HepG2 (cell line): ENCODE data around the gene POU2F1. TPM values are rescaled to one million over a fixed set of nuclear protein-coding genes. Genes with fewer than 3 reads are reported as not detected.
A peak's percentile ranks its signal among the peaks of the same experiment; 100 is the strongest.

Source experiments
- ATAC-seq: fragments of 200-7000 bp; cut with Tn5 transposase; 3 replicates; pipeline ENCODE4 v1.9.1; 2020; ENCODE audit warnings: mild to moderate bottlenecking, moderate library complexity
- BruUV-seq: library from RNA; stranded (reverse); fragments of 400-500 nt; replicated peaks from 2 replicates; lab custom pipeline; 2021; lab: Mats Ljungman, UMichigan
- CTCF ChIA-PET: fragments of 300-600 bp; formaldehyde crosslinking; extraction: SDS; loops from one replicate; lab custom pipeline; 2021; ENCODE audit warnings: low total read pairs, inconsistent platforms, low intra/inter-chr PET ratio; lab: Yijun Ruan, JAX
- POLR2A ChIA-PET: fragments of 350-600 bp; sonication (Branson Sonifier 250); formaldehyde crosslinking; loops from one replicate; lab custom pipeline; 2020; ENCODE audit warnings: antibody characterized with exemption, inconsistent platforms; lab: Yijun Ruan, JAX
- DNase-seq: peaks from one replicate; pipeline ENCODE4 v3.0.0-alpha.2; 2015; ENCODE audit warnings: low spot score
- FAIRE-seq: peaks from 3 replicates; lab custom pipeline; 2011; peaks lifted over from hg19 to GRCh38; lab: Jason Lieb, UNC
- H2AFZ ChIP-seq: one replicate; pipeline ENCODE4 v1.6.1; 2011; ENCODE audit warnings: low read length, inconsistent platforms
- H3K27ac ChIP-seq: fragments of 300-600 bp; 3 replicates; pipeline ENCODE4 v1.8.0; 2011; ENCODE audit warnings: mixed run types, mild to moderate bottlenecking, mixed read lengths, low read length, inconsistent platforms; ENCODE audit not compliant: insufficient read depth; ENCODE audit errors: extremely low read length
- H3K27me3 ChIP-seq, 2 experiments: fragments of 200-600 bp in 1 of 2; 2 replicates in 1 of 2; 3 replicates in 1 of 2; pipeline versions ENCODE4 v1.6.0 to v1.8.0; 2011; ENCODE audit warnings: low read length in 2 of 2, mild to moderate bottlenecking in 2 of 2, moderate library complexity in 2 of 2, inconsistent platforms in 1 of 2; ENCODE audit not compliant: insufficient read depth in 2 of 2, control insufficient read depth in 1 of 2
- H3K36me3 ChIP-seq, 2 experiments: fragments of 200-600 bp in 1 of 2; replicated peaks in 1 of 2; 2 replicates in 1 of 2; 3 replicates in 1 of 2; pipeline versions ENCODE4 v1.5.1 to v1.8.0; 2011; ENCODE audit warnings: low read length in 2 of 2, inconsistent platforms in 1 of 2; ENCODE audit not compliant: insufficient read depth in 2 of 2, control insufficient read depth in 1 of 2
- H3K4me1 ChIP-seq: 2 replicates; pipeline ENCODE4 v1.5.1; 2012; ENCODE audit warnings: low read length, inconsistent platforms; ENCODE audit not compliant: insufficient read depth
- H3K4me2 ChIP-seq: 2 replicates; pipeline ENCODE4 v1.6.0; 2011; ENCODE audit warnings: low read depth, low read length, inconsistent platforms
- H3K4me3 ChIP-seq, 3 experiments: fragments of 200-600 bp in 1 of 3; sonication (generic), shearing (Covaris generic) in 1 of 3; replicated peaks in 1 of 3; 2 replicates each; pipeline ENCODE4 v1.5.1; 2011 to 2016; ENCODE audit warnings: low read length in 3 of 3, inconsistent platforms in 2 of 3, low read depth in 2 of 3, mild to moderate bottlenecking in 2 of 3, control low read depth in 1 of 3, mixed read lengths in 1 of 3; ENCODE audit not compliant: insufficient read depth in 1 of 3
- H3K79me2 ChIP-seq: one replicate; pipeline ENCODE4 v1.6.1; 2011; ENCODE audit warnings: low read length, inconsistent platforms; ENCODE audit not compliant: insufficient read depth
- H3K9ac ChIP-seq: 2 replicates; pipeline ENCODE4 v1.6.0; 2011; ENCODE audit warnings: mild to moderate bottlenecking, low read depth, low read length, inconsistent platforms; ENCODE audit not compliant: insufficient read depth
- H3K9me3 ChIP-seq: 2 replicates; pipeline ENCODE4 v1.5.1; 2012; ENCODE audit warnings: mild to moderate bottlenecking, low read length
- H4K20me1 ChIP-seq: 2 replicates; pipeline ENCODE4 v1.6.0; 2011; ENCODE audit warnings: inconsistent platforms, mild to moderate bottlenecking, low read length, moderate library complexity; ENCODE audit not compliant: insufficient read depth
- FLYWCH1 ChIP-seq: sonication (generic); formaldehyde crosslinking; IDR thresholded peaks from 2 replicates; pipeline ENCODE4 v1.8.1; 2023; ENCODE audit warnings: mild to moderate bottlenecking, missing genetic modification reagents
- HBP1 ChIP-seq: IDR thresholded peaks from 2 replicates; pipeline ENCODE4 v1.6.1; 2016; ENCODE audit warnings: low read depth, control low read depth
- HNF4G ChIP-seq, 2 experiments: sonication (generic) in 1 of 2; formaldehyde crosslinking in 1 of 2; IDR thresholded peaks; 2 replicates each; pipeline versions ENCODE4 v1.4.0 to v1.6.1; 2011 to 2020; ENCODE audit warnings: borderline replicate concordance in 2 of 2, low read depth in 2 of 2, mild to moderate bottlenecking in 2 of 2, low read length in 1 of 2, missing genetic modification reagents in 1 of 2, moderate library complexity in 1 of 2
- MAFF ChIP-seq: IDR thresholded peaks from 2 replicates; pipeline ENCODE4 v1.6.1; 2011; ENCODE audit warnings: low read depth, low read length, improper control_type of control experiment
- MYC ChIP-seq: sonication (generic); formaldehyde crosslinking; IDR thresholded peaks from 2 replicates; pipeline ENCODE4 v1.9.0; 2021; ENCODE audit warnings: missing genetic modification reagents, borderline replicate concordance
- NCOR1 ChIP-seq: fragments of 200-600 bp; sonication (generic); IDR thresholded peaks from 2 replicates; pipeline ENCODE4 v1.7.0; 2017; ENCODE audit warnings: antibody characterized with exemption, low read length, borderline replicate concordance
- NPAS2 ChIP-seq: sonication (generic); formaldehyde crosslinking; IDR thresholded peaks from 2 replicates; pipeline ENCODE4 v1.8.0; 2022; ENCODE audit warnings: mild to moderate bottlenecking, missing genetic modification reagents, borderline replicate concordance
- PHF21A ChIP-seq: sonication (generic); formaldehyde crosslinking; IDR thresholded peaks from 2 replicates; pipeline ENCODE4 v1.5.0; 2020; ENCODE audit warnings: mild to moderate bottlenecking, missing genetic modification reagents
- PHF8 ChIP-seq: sonication (generic); formaldehyde crosslinking; IDR thresholded peaks from 2 replicates; pipeline ENCODE4 v1.5.0; 2020; ENCODE audit warnings: missing genetic modification reagents
- PITX1 ChIP-seq: sonication (generic); formaldehyde crosslinking; IDR thresholded peaks from 2 replicates; pipeline ENCODE4 v1.5.1; 2020; ENCODE audit warnings: mild to moderate bottlenecking, missing genetic modification reagents
- RCOR2 ChIP-seq: IDR thresholded peaks from 2 replicates; pipeline ENCODE4 v1.6.1; 2016; ENCODE audit warnings: missing biosample characterization, missing genetic modification reagents
- SRSF4 ChIP-seq: fragments of 200-400 bp; formaldehyde crosslinking; IDR thresholded peaks from one replicate; pipeline ENCODE4 v1.6.1; 2018; ENCODE audit warnings: mild to moderate bottlenecking, low read depth, low read length, moderate library complexity; ENCODE audit not compliant: poor library complexity, severe bottlenecking
- TEAD2 ChIP-seq: sonication (generic); formaldehyde crosslinking; IDR thresholded peaks from 2 replicates; pipeline ENCODE4 v1.9.0; 2021; ENCODE audit warnings: missing genetic modification reagents
- THRA ChIP-seq: sonication (generic); formaldehyde crosslinking; IDR thresholded peaks from 2 replicates; pipeline ENCODE4 v1.4.0; 2020; ENCODE audit warnings: missing genetic modification reagents, borderline replicate concordance
- ZNF564 ChIP-seq: sonication (generic); formaldehyde crosslinking; IDR thresholded peaks from 2 replicates; pipeline ENCODE4 v1.8.1; 2023; ENCODE audit warnings: mild to moderate bottlenecking, missing genetic modification reagents
- ZNF75D ChIP-seq: sonication (generic); formaldehyde crosslinking; IDR thresholded peaks from 2 replicates; pipeline ENCODE4 v1.8.1; 2023; ENCODE audit warnings: missing genetic modification reagents, mild to moderate bottlenecking, borderline replicate concordance
- ZSCAN30 ChIP-seq: sonication (generic); formaldehyde crosslinking; IDR thresholded peaks from 2 replicates; pipeline ENCODE4 v1.5.0; 2020; ENCODE audit warnings: mild to moderate bottlenecking, missing genetic modification reagents
- WGBS: methylation state at CpG from one replicate; pipeline ENCODE4 v1.1.6; 2017; ENCODE audit warnings: low lambda C conversion rate; 5-methylcytosine and 5-hydroxymethylcytosine counted together
- in situ Hi-C: cut with HindIII; loops from 2 replicates; pipeline ENCODE4 v1.10.0; 2017; ENCODE audit warnings: low pct_unique_long_range_greater_than_20kb; ENCODE audit not compliant: extremely low pct_ligation_motif_present
- intact Hi-C: fragments of 100-400 bp; cut with micrococcal nuclease; formaldehyde crosslinking; loops from one replicate; pipeline ENCODE4 v1.10.0; 2022; ENCODE audit not compliant: unreplicated experiment
- polyA plus RNA-seq, 8 experiments: library from polyadenylated mRNA; depleted of rRNA in 3 of 8; stranded (reverse) in 7 of 8; unstranded in 1 of 8; fragments of >200 nt; fragmentation: Illumina TruSeq in 4 of 8; extraction: Trizol in 4 of 8; gene quantifications; 2 replicates each; pipeline versions ENCODE4 v1.2.1 to v1.2.3, GENCODE V29; 2011 to 2016; ENCODE audit warnings: low read depth in 4 of 8, missing spikeins in 1 of 8, mixed read lengths in 1 of 8; ENCODE audit not compliant: insufficient read depth in 1 of 8
- total RNA-seq, 5 experiments: library from RNA; depleted of rRNA; stranded (reverse); fragments of >200 nt; fragmentation: Illumina TruSeq; extraction: Trizol; gene quantifications; 2 replicates each; pipeline ENCODE4 v1.2.3, GENCODE V29; 2016; ENCODE audit warnings: low read depth in 1 of 5
- TF ChIP-seq, protein P1 (sequence below), 2 experiments: fragments of 450-650 bp in 1 of 2; sonication (generic) in 1 of 2; formaldehyde crosslinking; IDR thresholded peaks; 2 replicates each; pipeline versions ENCODE4 v1.5.0 to v1.8.0; 2020 to 2022; ENCODE audit warnings: mild to moderate bottlenecking in 1 of 2, missing genetic modification reagents in 1 of 2
- TF ChIP-seq, protein P2 (sequence below): sonication (generic); IDR thresholded peaks from 2 replicates; pipeline ENCODE4 v1.6.1; 2016; ENCODE audit warnings: low read depth, borderline replicate concordance

POU2F1 gene
- total and polyA plus RNA-seq, 2 of the 13 experiments (the other 11 are each of a cell fraction or from before 2014, with no cell fraction given) = 10.2 to 13.0 TPM

DNA sequence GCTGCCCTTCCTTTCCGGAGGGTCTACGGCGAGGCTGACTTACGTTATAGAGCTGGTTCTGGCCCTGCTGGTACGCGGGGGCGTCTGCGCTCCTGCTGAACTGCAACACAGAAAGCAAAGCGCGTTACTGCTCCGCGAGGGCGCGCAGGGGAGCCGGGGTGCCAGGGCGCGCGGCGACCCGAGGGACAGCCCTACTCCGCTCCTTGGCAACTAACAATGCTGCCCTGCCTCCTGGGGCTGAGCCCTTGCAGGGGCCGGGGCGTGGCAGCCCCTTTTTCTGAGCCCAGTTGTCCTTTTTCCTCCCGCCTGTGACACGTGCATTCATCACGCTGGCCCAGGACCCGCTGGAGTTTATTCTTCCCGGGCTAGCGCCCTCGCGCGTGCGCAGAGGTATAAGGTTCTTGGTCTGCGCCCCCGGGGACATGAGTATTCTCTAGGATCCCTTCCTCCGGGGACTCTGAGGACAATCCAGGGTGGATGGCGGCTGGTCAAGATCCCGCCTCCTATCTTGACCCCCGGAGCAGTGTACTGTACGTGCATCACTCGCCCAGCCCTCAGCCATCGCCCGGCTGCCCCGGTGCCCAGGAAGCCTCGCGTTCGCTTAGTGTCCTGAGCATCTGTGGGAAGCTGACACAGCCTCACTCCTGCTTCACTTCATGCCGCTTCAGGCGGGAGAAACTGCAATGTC is 218.8 kb downstream of the POU2F1 start:
- H3K9me3 ChIP-seq = no peaks in the 10 kb centered on the region
- H3K27me3 ChIP-seq = peaks cover 1 to 45% of the 10 kb centered on the region in 2 experiments; a peak in 3 of 5 replicates
- ChIA-PET CTCF (no interaction called here), POLR2A (no interaction called here)
- H4K20me1 ChIP-seq = no peaks in the 10 kb centered on the region
- ATAC-seq = peak; percentile 53
- WGBS = 26% methylated on average over 23 of the region's 49 CpGs
- no peak overlapping the region for H2AFZ ChIP-seq
- peak; percentile 20 for DNase-seq
- no peak for FAIRE-seq
- no peaks in the 10 kb centered on the region for H3K79me2 ChIP-seq
- H3K27ac ChIP-seq = no peak overlapping the region
- in situ Hi-C loops = no loop called here
- H3K36me3 ChIP-seq = no peaks in the 10 kb centered on the region
- peaks cover 20% of the 10 kb centered on the region for H3K4me1 ChIP-seq
- peak overlapping the region; percentile 86 for H3K4me2 ChIP-seq
- intact Hi-C loops = no loop called here
- no TSS peak for BruUV-seq
- H3K4me3 ChIP-seq = peak overlapping the region in 2 of 3 experiments; percentile 40 to 62; a peak in 2 of 6 replicates
- no peak overlapping the region for H3K9ac ChIP-seq
- no peak for TF ChIP-seq ZNF75D (CRISPR knock-in tag)
- no peak for TF ChIP-seq NCOR1
- TF ChIP-seq FLYWCH1 = no peak
- TF ChIP-seq PITX1 = no peak
- TF ChIP-seq PHF8 (CRISPR knock-in tag) = no peak
- no peak for TF ChIP-seq RCOR2 (CRISPR knock-in tag)
- no peak for TF ChIP-seq HBP1 (CRISPR knock-in tag)
- TF ChIP-seq MAFF = no peak
- TF ChIP-seq NPAS2 (CRISPR knock-in tag) = no peak
- TF ChIP-seq MYC (CRISPR knock-in tag) = peak; percentile 44; the same call in 1 of the 2 replicates
- no peak for TF ChIP-seq ZNF564 (CRISPR knock-in tag)
- no peak for TF ChIP-seq PHF21A
- TF ChIP-seq ZSCAN30 (CRISPR knock-in tag) = no peak
- TF ChIP-seq, protein P1, sequence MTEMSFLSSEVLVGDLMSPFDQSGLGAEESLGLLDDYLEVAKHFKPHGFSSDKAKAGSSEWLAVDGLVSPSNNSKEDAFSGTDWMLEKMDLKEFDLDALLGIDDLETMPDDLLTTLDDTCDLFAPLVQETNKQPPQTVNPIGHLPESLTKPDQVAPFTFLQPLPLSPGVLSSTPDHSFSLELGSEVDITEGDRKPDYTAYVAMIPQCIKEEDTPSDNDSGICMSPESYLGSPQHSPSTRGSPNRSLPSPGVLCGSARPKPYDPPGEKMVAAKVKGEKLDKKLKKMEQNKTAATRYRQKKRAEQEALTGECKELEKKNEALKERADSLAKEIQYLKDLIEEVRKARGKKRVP (CRISPR knock-in tag; IDR thresholded peaks at IDR 0.05) = no peak
- TF ChIP-seq HNF4G (IDR thresholded peaks at IDR 0.05; ENCODE audit: borderline replicate concordance, low read depth, low read length) = no peak
- no peak for TF ChIP-seq HNF4G (CRISPR knock-in tag; IDR thresholded peaks at IDR 0.05; ENCODE audit: borderline replicate concordance, low read depth)
- TF ChIP-seq SRSF4 = no peak
- TF ChIP-seq TEAD2 (CRISPR knock-in tag) = no peak
- TF ChIP-seq, protein P2, sequence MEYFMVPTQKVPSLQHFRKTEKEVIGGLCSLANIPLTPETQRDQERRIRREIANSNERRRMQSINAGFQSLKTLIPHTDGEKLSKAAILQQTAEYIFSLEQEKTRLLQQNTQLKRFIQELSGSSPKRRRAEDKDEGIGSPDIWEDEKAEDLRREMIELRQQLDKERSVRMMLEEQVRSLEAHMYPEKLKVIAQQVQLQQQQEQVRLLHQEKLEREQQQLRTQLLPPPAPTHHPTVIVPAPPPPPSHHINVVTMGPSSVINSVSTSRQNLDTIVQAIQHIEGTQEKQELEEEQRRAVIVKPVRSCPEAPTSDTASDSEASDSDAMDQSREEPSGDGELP = no peak
- no peak for TF ChIP-seq THRA (CRISPR knock-in tag)
